ENCODE data around the gene KDELR1.
A peak's percentile ranks its signal among the peaks of the same experiment; 100 is the strongest.

KDELR1 gene

GRCh38 chr19:48398102-48398374 is 6.7 kb upstream of the KDELR1 start:
- FAIRE-seq (no peak), DNase-seq (ENCODE audit: insufficient read length, low spot score) (no peak)
- peak; percentile 5; the same call in 1 of the 2 replicates for TF ChIP-seq POLR2AphosphoS5 (IDR thresholded peaks at IDR 0.05; ENCODE audit: low read depth, low read length)
- TF ChIP-seq POU2F2 (IDR thresholded peaks at IDR 0.05; ENCODE audit: low read depth, low read length) = no peak
- no peak for TF ChIP-seq SPI1 (IDR thresholded peaks at IDR 0.05; ENCODE audit: low read depth, low read length)
- TF ChIP-seq TAF1 (IDR thresholded peaks at IDR 0.05; ENCODE audit: low read depth, low read length) = no peak
- no peak for TF ChIP-seq PAX5 (IDR thresholded peaks at IDR 0.05; ENCODE audit: insufficient read depth, low read length, severe bottlenecking)
- TF ChIP-seq POLR2A (IDR thresholded peaks at IDR 0.05; ENCODE audit: low read depth, low read length) = no peak

- TF ChIP-seq PAX5 (IDR thresholded peaks at IDR 0.05; ENCODE audit: insufficient read depth, low read length, severe bottlenecking) (no peak), POLR2A (IDR thresholded peaks at IDR 0.05; ENCODE audit: low read depth, low read length) (no peak), POLR2AphosphoS5 (IDR thresholded peaks at IDR 0.05; ENCODE audit: low read depth, low read length) (no peak), POU2F2 (IDR thresholded peaks at IDR 0.05; ENCODE audit: low read depth, low read length) (no peak), TAF1 (IDR thresholded peaks at IDR 0.05; ENCODE audit: low read depth, low read length) (no peak), SPI1 (IDR thresholded peaks at IDR 0.05; ENCODE audit: low read depth, low read length) (no peak)
- DNase-seq (ENCODE audit: insufficient read length, low spot score) = no peak
- FAIRE-seq = peak; percentile 47
Measured at GRCh38 chr19:48397263-48398101, 6.1 kb upstream of the KDELR1 start.

GRCh38 chr19:48396824-48397176 is 5.4 kb upstream of the KDELR1 start:
- TF ChIP-seq POU2F2 (IDR thresholded peaks at IDR 0.05; ENCODE audit: low read depth, low read length) (no peak), SPI1 (IDR thresholded peaks at IDR 0.05; ENCODE audit: low read depth, low read length) (no peak), PAX5 (IDR thresholded peaks at IDR 0.05; ENCODE audit: insufficient read depth, low read length, severe bottlenecking) (no peak), TAF1 (IDR thresholded peaks at IDR 0.05; ENCODE audit: low read depth, low read length) (no peak), POLR2AphosphoS5 (IDR thresholded peaks at IDR 0.05; ENCODE audit: low read depth, low read length) (no peak), POLR2A (IDR thresholded peaks at IDR 0.05; ENCODE audit: low read depth, low read length) (no peak)
- no peak for FAIRE-seq
- no peak for DNase-seq (ENCODE audit: insufficient read length, low spot score)

- TF ChIP-seq POLR2A (IDR thresholded peaks at IDR 0.05; ENCODE audit: low read depth, low read length) = no peak
- no peak for TF ChIP-seq SPI1 (IDR thresholded peaks at IDR 0.05; ENCODE audit: low read depth, low read length)
- no peak for TF ChIP-seq TAF1 (IDR thresholded peaks at IDR 0.05; ENCODE audit: low read depth, low read length)
- TF ChIP-seq POLR2AphosphoS5 (IDR thresholded peaks at IDR 0.05; ENCODE audit: low read depth, low read length) = no peak
- no peak for TF ChIP-seq PAX5 (IDR thresholded peaks at IDR 0.05; ENCODE audit: insufficient read depth, low read length, severe bottlenecking)
- TF ChIP-seq POU2F2 (IDR thresholded peaks at IDR 0.05; ENCODE audit: low read depth, low read length) = no peak
- DNase-seq (ENCODE audit: insufficient read length, low spot score) (no peak), FAIRE-seq (no peak)
Measured at GRCh38 chr19:48396016-48396823, 4.9 kb upstream of the KDELR1 start.

DNA sequence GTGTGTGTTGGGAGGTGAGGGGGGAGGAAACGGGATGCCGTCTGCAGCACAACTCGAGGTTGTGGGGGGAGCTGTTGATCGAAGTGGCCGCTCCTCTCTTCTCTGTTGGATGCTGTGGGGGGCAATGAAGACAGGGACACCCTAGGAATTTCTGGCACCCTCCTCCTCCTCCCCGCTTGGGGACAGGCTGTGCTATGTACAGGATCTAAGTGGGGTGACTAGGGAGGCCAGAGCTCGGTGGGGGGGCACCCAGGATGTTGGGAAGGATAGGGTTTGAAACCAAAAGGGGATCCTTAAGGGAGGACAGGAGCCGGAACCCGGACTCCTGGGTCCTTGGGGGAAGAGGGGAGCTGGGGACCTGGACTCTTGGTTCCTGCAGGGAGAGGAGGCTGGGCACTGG is 4.1 kb upstream of the KDELR1 start:
- TF ChIP-seq POU2F2 (IDR thresholded peaks at IDR 0.05; ENCODE audit: low read depth, low read length) = no peak
- no peak for TF ChIP-seq PAX5 (IDR thresholded peaks at IDR 0.05; ENCODE audit: insufficient read depth, low read length, severe bottlenecking)
- no peak for TF ChIP-seq SPI1 (IDR thresholded peaks at IDR 0.05; ENCODE audit: low read depth, low read length)
- no peak for TF ChIP-seq POLR2A (IDR thresholded peaks at IDR 0.05; ENCODE audit: low read depth, low read length)
- TF ChIP-seq POLR2AphosphoS5 (IDR thresholded peaks at IDR 0.05; ENCODE audit: low read depth, low read length) = no peak
- TF ChIP-seq TAF1 (IDR thresholded peaks at IDR 0.05; ENCODE audit: low read depth, low read length) = no peak
- no peak for FAIRE-seq
- no peak for DNase-seq (ENCODE audit: insufficient read length, low spot score)

GRCh38 chr19:48395170-48395455 is 3.8 kb upstream of the KDELR1 start:
- DNase-seq (ENCODE audit: insufficient read length, low spot score) (no peak), FAIRE-seq (no peak)
- TF ChIP-seq POLR2AphosphoS5 (IDR thresholded peaks at IDR 0.05; ENCODE audit: low read depth, low read length) (no peak), POU2F2 (IDR thresholded peaks at IDR 0.05; ENCODE audit: low read depth, low read length) (no peak), PAX5 (IDR thresholded peaks at IDR 0.05; ENCODE audit: insufficient read depth, low read length, severe bottlenecking) (no peak), SPI1 (IDR thresholded peaks at IDR 0.05; ENCODE audit: low read depth, low read length) (no peak)

DNA sequence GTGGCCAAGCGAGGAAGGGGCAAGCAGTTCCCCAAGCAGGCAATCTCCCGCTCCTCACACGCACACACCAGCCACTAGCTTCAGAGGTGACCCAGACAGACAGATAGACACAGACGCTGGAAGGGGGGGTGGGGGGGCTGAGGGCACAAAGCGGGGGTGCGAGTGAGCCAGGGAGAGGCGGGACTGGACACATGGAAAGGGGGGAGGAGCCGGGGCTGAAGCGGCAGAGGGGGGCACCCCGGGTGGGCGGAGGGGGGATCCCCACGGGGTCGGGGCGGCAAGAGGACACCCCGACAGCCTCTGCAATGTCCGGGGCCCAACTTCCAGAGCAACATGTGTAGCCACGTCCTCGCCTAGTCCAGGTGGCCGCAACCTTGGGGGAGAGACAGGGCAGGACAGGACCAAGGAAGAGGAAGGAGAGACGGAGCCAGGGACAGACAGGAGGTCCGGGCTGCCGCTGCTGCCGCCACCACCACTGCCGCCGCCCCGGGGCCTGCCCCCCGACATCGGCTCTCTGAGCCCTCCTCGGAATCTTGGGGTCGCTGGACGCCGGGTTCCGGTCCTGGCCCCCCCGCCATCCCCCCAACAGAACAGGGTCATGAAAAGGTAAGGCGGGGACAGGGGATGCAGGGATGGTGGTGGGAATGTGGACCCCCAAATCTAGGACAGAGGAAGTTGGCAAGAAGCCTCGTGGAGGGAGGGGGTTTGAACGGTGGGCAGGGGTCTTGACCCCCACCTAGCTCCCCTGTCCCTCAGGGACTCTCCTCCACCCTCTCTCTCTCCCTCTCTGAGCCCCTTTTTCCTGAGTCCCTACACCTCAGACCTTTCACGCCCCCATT is 3.2 kb upstream of the KDELR1 start:
- DNase-seq (ENCODE audit: insufficient read length, low spot score) = no peak
- TF ChIP-seq POLR2A (IDR thresholded peaks at IDR 0.05; ENCODE audit: low read depth, low read length) (no peak), TAF1 (IDR thresholded peaks at IDR 0.05; ENCODE audit: low read depth, low read length) (no peak), POLR2AphosphoS5 (IDR thresholded peaks at IDR 0.05; ENCODE audit: low read depth, low read length) (no peak), PAX5 (IDR thresholded peaks at IDR 0.05; ENCODE audit: insufficient read depth, low read length, severe bottlenecking) (no peak), POU2F2 (IDR thresholded peaks at IDR 0.05; ENCODE audit: low read depth, low read length) (no peak), SPI1 (IDR thresholded peaks at IDR 0.05; ENCODE audit: low read depth, low read length) (no peak)
- no peak for FAIRE-seq

GRCh38 chr19:48393559-48394330 is 2.4 kb upstream of the KDELR1 start, which contains the start of gene GRIN2D:
TSS of gene GRIN2D (plus strand) at chr19:48393668. CDS start at chr19:48398393, 4,725 bp downstream.
- peak; percentile 43 for FAIRE-seq
- TF ChIP-seq TAF1 (IDR thresholded peaks at IDR 0.05; ENCODE audit: low read depth, low read length) = no peak
- TF ChIP-seq POLR2AphosphoS5 (IDR thresholded peaks at IDR 0.05; ENCODE audit: low read depth, low read length) = no peak
- no peak for TF ChIP-seq POU2F2 (IDR thresholded peaks at IDR 0.05; ENCODE audit: low read depth, low read length)
- no peak for DNase-seq (ENCODE audit: insufficient read length, low spot score)
